EL (cell line): ENCODE data around the gene SFRP5.

Experiments
- DNase-seq: peaks from one replicate; pipeline ENCODE4 v3.0.0-alpha.2; 2016

The SFRP5 gene

GRCh38 chr10:97785231-97785630, 13.4 kb upstream of the SFRP5 start:
- DNase-seq: no peak

DNA sequence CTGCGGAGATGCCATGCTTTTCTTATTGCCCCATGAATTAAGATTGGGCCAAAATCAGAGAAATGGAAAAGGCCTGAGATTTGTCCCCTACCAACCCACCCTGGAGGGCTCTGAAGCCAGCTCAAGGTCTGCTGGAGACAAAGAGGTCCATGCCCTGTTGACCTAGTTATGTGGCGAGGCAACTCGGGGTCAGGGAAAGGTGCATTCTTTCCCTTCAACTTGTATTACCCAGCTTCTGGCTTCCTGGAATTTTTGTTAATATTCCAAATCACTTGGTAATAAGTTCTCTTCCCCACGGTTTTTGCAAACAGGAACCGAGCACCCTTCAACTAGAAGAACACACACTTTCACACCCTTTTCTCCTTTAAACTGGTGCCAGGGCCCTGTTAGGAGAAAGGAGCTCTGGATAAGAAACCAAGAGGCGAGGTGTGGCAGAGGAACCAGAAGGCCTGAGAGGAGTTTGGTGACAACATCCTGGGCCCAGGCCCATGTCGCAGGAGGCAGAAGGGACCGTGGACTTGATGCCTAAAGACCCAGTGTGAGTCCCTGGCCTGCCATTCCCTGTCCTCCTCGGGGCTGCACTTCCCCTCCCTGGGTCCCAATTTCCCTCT, 12.5 kb upstream of the SFRP5 start:
- no peak for DNase-seq

- DNase-seq: no peak
Measured at GRCh38 chr10:97782455-97783228, 10.8 kb upstream of the SFRP5 start.

DNA sequence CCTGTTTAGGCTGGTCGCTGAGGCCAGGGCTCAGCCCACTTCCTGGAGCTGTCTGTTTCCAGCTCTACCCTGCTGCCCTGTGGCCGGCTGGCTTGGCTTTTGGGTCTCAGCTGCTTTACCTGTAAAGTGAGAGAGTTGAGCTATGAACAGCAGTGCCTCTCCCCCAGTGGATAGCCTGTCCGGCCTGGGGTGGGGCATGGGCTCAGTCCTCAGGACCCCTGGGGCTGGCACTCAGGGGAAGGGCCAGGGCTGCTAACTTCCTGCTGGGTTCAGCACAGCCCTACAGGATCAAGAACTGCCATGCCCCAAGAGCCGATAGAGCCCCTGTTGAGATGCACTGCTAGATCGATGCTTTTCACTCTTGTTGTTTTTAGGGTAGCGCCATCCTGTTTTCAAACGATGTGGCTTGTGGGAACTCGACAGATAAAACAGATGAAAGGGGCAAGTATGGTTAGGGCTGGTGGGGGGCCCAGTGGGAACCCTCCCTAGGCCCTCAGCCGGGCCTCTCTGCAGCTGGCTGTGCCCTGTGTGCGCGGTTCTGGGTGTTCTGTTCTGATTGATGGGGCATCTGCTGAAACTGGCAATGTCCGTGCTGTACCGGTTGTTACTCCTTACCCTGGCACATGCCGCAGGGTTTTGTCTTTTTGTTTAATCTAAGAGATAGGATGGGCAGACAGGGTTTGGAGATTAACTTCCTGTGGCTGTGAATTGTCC, 10.0 kb upstream of the SFRP5 start:
- no peak for DNase-seq

DNA sequence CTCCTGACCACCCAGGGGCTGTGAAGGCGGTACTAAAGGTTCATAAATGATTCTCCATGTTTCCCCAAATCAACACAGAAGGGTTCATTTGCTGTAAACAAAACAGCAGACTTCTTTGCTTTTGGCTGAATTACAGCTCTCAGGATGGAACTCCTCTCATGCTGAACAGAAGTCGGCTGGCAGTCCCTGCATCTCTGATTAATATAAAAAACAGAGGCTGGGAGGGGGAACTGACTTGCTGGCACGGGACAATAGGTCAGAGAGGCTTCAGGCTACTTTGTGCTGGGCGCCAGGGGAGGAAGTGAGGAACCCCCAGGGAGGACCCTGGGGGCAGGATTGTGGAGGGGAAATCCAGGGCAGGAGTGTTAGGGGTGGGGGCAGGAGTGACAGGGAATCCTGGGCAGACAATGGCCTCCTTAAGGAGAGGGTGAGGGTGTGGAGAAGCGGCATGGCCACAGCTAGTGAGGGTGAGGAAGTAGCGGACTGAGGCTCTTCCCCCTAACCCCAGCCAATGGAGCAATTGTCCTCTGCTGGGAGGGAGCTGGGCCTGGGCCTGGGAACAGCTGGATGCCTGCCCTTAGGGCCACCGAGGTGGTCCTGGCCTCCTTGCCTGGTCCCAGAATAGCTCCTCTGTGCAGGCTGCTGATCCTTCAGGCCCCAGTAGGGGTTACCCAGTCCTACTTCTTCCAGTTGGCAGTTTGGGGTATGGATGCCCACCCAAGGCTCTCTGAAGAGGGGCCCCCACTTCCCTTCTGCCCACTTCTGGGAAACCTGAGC, 9.2 kb upstream of the SFRP5 start:
- DNase-seq: no peak

- no peak for DNase-seq
Measured at GRCh38 chr10:97779975-97780374, 8.2 kb upstream of the SFRP5 start.

GRCh38 chr10:97779492-97779891, 7.7 kb upstream of the SFRP5 start:
- no peak for DNase-seq

- DNase-seq: no peak
Measured at GRCh38 chr10:97778452-97779302, 6.9 kb upstream of the SFRP5 start.

DNA sequence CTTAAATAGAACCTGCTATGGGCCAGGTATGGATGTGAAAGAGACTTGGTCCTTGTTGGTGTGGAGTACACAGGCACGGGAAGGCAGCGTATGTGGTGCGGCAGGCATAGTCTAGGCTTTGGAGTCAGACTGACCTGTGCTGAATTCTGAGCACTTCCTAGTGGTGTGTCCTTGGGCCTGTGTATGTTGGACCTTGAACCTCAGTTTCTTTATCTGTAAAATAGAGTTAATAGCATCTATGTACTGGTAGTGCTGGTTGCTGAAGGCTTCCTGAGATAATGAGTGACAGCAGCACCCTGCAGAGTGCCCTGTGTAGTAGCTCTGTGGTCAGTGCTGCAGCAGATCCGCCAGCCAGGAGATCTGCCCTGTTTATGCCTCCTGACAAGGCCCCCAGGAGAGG, 5.3 kb upstream of the SFRP5 start:
- no peak for DNase-seq

DNA sequence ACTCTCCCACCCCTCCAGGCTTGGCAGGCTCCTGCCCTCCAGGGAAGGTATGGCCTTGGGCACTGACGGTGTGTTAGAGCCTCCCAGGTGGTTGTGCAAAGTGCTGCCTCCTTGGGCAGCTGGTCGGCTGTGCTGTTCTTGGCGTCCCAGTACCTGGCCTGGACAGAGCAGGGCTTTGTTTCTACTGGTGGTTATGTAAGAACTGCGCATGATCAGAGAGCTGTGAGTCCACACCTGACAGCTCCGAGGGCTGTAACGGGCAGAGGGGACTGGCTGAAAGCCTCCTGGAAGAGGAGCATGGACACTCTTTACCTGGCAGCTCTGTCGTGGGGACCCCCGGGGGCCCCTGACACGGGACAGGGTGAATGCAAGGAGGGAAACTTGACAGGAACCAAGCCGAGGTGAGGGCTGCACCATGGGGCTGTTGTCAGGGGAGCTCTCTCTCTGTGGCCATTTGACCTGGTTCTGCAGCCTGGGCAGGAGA, 3.1 kb upstream of the SFRP5 start:
- no peak for DNase-seq

DNA sequence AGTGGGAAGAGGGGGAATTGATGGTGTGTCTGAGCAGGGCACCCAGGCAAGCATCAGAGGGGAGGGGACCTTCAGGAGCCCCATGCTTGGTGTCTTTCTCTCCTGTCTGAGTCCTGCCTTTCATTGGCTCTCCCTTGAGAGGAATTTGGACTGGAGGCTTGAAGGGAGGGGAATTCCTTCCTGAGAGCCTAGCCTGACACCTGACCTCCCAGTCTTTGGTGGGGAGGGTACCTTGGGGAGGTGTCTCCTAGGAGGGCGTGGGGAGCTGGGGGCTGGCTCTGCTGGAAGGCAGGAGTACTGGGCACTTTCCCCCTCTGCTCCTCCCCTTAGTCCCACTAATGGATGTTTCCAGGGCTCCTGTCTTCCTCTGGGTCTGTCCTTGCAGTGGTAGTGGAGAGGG, 1.3 kb upstream of the SFRP5 start:
- no peak for DNase-seq

GRCh38 chr10:97771055-97771891, 526 bp downstream of the SFRP5 start:
- peak; percentile 30 for DNase-seq

DNA sequence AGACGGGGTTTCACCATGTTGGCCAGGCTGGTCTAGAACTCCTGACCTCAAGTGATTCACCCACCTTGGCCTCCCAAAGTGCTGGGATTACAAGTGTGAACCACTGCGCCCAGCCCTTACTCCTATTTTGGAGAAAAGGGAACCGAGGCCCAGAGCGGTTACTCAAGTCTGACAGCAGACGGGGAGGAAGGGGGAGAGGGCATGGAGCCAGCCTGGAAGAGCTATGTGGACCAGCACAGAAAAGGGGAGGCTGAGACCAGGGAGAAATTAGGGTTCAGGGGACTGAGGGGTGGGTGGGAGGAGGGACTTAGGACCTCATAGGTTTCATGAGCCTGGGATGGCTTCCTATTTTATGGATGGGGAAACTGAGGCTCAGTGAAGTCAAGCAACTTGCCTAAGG, 1.5 kb downstream of the SFRP5 start:
- no peak for DNase-seq

GRCh38 chr10:97768322-97769315, 3.2 kb downstream of the SFRP5 start:
- no peak for DNase-seq

DNA sequence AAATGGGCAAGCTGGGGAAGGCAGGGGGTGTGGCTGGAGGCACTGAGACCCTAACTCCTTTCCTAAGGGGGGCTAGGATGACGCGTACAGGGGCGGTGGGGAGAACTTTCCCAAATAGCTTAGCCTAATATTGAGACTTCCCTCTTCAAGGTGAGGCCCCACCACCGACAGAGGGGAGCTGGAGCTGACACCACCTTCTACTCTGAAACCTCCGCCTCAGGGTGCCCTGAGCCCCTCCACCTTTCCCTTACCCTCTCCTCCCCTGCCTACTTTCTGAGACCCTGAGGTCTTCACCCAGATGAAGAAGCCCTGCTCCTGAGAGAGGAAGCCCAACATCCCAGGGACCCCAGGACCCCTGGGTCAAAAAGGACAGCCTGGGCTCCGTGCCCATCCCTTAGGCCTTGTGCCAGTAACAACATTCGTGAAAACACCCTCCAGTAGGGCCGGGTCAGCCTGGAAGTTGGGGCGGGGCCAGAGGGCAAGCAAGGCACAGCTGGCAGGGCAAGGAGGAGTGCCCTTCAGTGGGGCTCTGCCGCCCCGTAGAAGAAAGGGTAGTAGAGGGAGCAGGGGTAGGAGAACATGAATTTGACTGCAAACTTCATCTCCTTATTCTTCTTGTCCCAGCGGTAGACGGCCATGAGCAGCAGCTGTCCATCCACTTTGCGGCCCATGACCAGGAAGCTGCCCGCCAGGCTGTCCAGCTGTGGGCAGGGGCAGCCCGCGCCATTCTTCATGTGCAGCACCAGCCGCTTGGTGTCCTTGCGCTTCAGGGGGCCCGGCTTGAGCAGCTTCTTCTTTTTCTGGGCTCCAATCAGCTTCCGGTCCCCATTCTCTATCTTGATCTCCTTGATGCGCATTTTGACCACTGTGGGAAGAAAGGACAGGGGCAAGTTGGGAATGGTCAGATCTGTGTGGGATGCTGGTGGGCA, 4.5 kb downstream of the SFRP5 start:
- DNase-seq: no peak

DNA sequence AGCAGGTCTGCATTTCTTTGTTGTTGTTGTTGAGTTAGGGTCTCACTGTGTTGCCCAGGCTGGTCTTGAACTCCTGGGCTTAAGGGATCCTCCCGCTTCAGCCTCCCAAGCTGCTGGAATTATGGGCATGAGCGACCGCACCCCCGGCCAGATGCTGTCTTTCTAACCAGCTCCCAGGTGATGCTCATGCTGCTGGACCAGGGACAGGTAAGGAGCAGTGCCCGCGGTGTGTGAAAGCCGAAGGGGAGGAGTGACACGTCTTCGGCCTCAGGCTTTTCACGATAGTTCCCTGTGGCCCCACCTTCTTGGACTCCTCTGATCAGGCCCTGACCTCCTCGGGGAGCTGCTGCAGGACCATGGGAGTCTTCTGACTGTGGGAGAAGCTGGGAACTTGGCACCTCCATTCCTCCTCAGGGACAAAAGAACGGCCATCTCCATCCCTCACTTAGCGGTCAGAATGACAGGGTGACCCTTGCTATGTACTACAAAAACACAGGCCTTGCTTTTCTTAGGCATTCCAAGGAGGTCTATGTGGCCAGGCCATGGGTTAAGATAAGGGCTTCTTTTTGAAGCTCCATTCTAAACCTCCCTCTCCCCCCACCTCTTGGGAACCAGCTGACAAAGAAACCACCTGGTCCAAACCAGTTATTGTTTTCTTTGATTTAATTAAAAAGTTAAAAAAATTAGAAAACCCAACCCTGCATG, 5.5 kb downstream of the SFRP5 start:
- no peak for DNase-seq

GRCh38 chr10:97765201-97765600, 6.6 kb downstream of the SFRP5 start:
- no peak for DNase-seq

DNA sequence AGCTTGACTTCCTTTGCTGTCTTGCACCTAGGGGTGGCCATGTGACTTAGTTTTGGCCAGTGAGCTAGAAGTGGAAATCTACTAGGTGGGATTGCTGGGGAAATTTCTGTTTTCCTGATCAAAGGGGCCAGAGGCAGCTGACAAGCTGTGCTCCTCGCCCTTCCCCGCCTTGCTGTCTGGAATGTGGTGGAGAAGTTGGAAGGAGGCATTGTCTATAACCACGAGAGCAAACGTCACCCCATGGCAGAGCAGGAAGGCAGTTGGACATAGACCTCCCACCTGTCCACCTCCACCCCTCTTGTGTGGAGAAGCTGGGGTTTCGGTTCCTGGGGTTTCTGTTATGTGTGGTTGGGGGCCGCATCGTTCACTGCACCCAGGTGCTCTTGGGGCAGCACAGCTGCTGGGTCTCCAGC, 7.3 kb downstream of the SFRP5 start:
- no peak for DNase-seq
